Mesodermal cell (in vitro differentiated cells): ENCODE measurements around the gene ZNF385D.

Experiments
- H3K27ac ChIP-seq: 2 replicates; pipeline ENCODE4 v1.7.0; 2013; ENCODE audit warnings: mild to moderate bottlenecking, low read depth, low read length, moderate library complexity; ENCODE audit not compliant: severe bottlenecking
- H3K36me3 ChIP-seq: 2 replicates; pipeline ENCODE4 v1.7.1; 2013; ENCODE audit warnings: mild to moderate bottlenecking, low read length, moderate library complexity; ENCODE audit not compliant: control insufficient read depth, insufficient read depth
- H3K4me1 ChIP-seq: one replicate; pipeline ENCODE4 v1.7.1; 2013; ENCODE audit warnings: mild to moderate bottlenecking, low read length; ENCODE audit not compliant: insufficient read depth, control insufficient read depth, poor library complexity, severe bottlenecking
- H3K4me3 ChIP-seq: 2 replicates; pipeline ENCODE4 v1.7.0; 2013; ENCODE audit warnings: low read length, control low read depth, mild to moderate bottlenecking; ENCODE audit not compliant: insufficient read depth, poor library complexity, severe bottlenecking; ENCODE audit errors: extremely low read depth
- H3K9me3 ChIP-seq: 2 replicates; pipeline ENCODE4 v1.7.1; 2013; ENCODE audit warnings: mild to moderate bottlenecking, low read length, moderate library complexity; ENCODE audit not compliant: control insufficient read depth
- WGBS, 2 experiments: methylation state at CpG; one replicate each; pipeline ENCODE4 v1.1.5; 2013; ENCODE audit warnings: missing lambda C conversion rate in 2 of 2; ENCODE audit not compliant: insufficient coverage in 2 of 2; 5-methylcytosine and 5-hydroxymethylcytosine counted together

ZNF385D gene

GRCh38 chr3:21457084-21457483 lies 293.9 kb downstream of the ZNF385D start:
- no peaks in the 10 kb centered on the region for H3K4me1 ChIP-seq
- no peaks in the 10 kb centered on the region for H3K36me3 ChIP-seq
- H3K9me3 ChIP-seq, result no peaks in the 10 kb centered on the region
- 100% methylated on average over 1 to 2 of the region's 5 CpGs for WGBS, 2 experiments
- no peak overlapping the region for H3K27ac ChIP-seq
- no peak overlapping the region for H3K4me3 ChIP-seq

GRCh38 chr3:21449738-21450137 lies 301.3 kb downstream of the ZNF385D start:
- Histone ChIP-seq H3K27ac (no peak overlapping the region), H3K9me3 (no peaks in the 10 kb centered on the region), H3K4me1 (no peaks in the 10 kb centered on the region), H3K36me3 (no peaks in the 10 kb centered on the region), H3K4me3 (no peak overlapping the region)
- WGBS, 2 experiments, result 87 to 89% methylated on average over 2 of the region's 2 CpGs

GRCh38 chr3:21447476-21448151 lies 303.4 kb downstream of the ZNF385D start:
- Histone ChIP-seq H3K9me3 (no peaks in the 10 kb centered on the region), H3K27ac (no peak overlapping the region), H3K4me3 (no peak overlapping the region), H3K4me1 (no peaks in the 10 kb centered on the region), H3K36me3 (no peaks in the 10 kb centered on the region)
- 86 to 96% methylated on average over 2 to 3 of the region's 4 CpGs for WGBS, 2 experiments

GRCh38 chr3:21446945-21447475 lies 304.0 kb downstream of the ZNF385D start:
- no peak overlapping the region for H3K4me3 ChIP-seq
- H3K9me3 ChIP-seq, result no peaks in the 10 kb centered on the region
- WGBS, 2 experiments, result 81 to 100% methylated on average over 1 to 2 of the region's 2 CpGs
- no peaks in the 10 kb centered on the region for H3K4me1 ChIP-seq
- no peak overlapping the region for H3K27ac ChIP-seq
- no peaks in the 10 kb centered on the region for H3K36me3 ChIP-seq

GRCh38 chr3:21446027-21446426 lies 305.0 kb downstream of the ZNF385D start:
- WGBS, 2 experiments, result 83 to 100% methylated on average over 1 of the region's 3 CpGs
- Histone ChIP-seq H3K27ac (no peak overlapping the region), H3K4me3 (no peak overlapping the region), H3K9me3 (no peaks in the 10 kb centered on the region), H3K4me1 (no peaks in the 10 kb centered on the region), H3K36me3 (no peaks in the 10 kb centered on the region)

DNA sequence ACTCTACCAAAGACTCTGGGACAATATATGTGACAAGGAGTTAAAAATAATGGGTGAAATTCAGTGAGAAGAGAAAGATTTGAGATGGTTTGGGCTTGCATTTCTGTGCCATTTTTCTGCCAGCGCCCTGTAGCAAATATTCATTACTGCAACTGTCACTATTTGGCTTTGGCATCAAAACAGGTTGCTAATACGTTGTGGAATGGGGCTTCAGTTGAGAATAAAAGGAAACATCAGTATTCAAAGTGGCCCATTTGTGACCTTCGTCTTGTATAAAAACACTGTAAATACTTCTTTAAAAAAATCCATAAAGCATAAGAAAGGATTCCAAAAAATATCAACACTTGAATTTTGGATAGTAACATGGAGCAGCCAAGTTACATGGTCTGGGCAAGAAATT lies 309.2 kb downstream of the ZNF385D start:
- H3K9me3 ChIP-seq, result no peaks in the 10 kb centered on the region
- 93% methylated on average over 2 of the region's 3 CpGs; no CpG with 5 or more reads in 1 of the 2 experiments for WGBS, 2 experiments
- H3K4me3 ChIP-seq, result no peak overlapping the region
- no peaks in the 10 kb centered on the region for H3K4me1 ChIP-seq
- no peak overlapping the region for H3K27ac ChIP-seq
- no peaks in the 10 kb centered on the region for H3K36me3 ChIP-seq

- no peaks in the 10 kb centered on the region for H3K36me3 ChIP-seq
- no peaks in the 10 kb centered on the region for H3K4me1 ChIP-seq
- no peak overlapping the region for H3K4me3 ChIP-seq
- 87 to 92% methylated on average over 7 to 11 of the region's 11 CpGs for WGBS, 2 experiments
- H3K27ac ChIP-seq, result no peak overlapping the region
- H3K9me3 ChIP-seq, result no peaks in the 10 kb centered on the region
Measured at GRCh38 chr3:21436835-21437234, 314.2 kb downstream of the ZNF385D start.

GRCh38 chr3:21435871-21436270 lies 315.1 kb downstream of the ZNF385D start:
- WGBS, 2 experiments, result no CpG with 5 or more reads among the region's 2 CpGs
- no peaks in the 10 kb centered on the region for H3K4me1 ChIP-seq
- H3K4me3 ChIP-seq, result no peak overlapping the region
- no peak overlapping the region for H3K27ac ChIP-seq
- H3K9me3 ChIP-seq, result no peaks in the 10 kb centered on the region
- H3K36me3 ChIP-seq, result no peaks in the 10 kb centered on the region

GRCh38 chr3:21434310-21434709 lies 316.7 kb downstream of the ZNF385D start:
- no peak overlapping the region for H3K27ac ChIP-seq
- H3K4me3 ChIP-seq, result no peak overlapping the region
- whole genome bisulfite sequencing, 2 experiments, result no CpG with 5 or more reads among the region's 1 CpG
- no peaks in the 10 kb centered on the region for H3K36me3 ChIP-seq
- no peaks in the 10 kb centered on the region for H3K9me3 ChIP-seq
- H3K4me1 ChIP-seq, result no peaks in the 10 kb centered on the region

GRCh38 chr3:21433751-21434150 lies 317.3 kb downstream of the ZNF385D start:
- Histone ChIP-seq H3K4me1 (no peaks in the 10 kb centered on the region), H3K9me3 (no peaks in the 10 kb centered on the region), H3K36me3 (no peaks in the 10 kb centered on the region), H3K27ac (no peak overlapping the region), H3K4me3 (no peak overlapping the region)
- WGBS, 2 experiments, result 67 to 88% methylated on average over 1 of the region's 6 CpGs

- no peaks in the 10 kb centered on the region for H3K4me1 ChIP-seq
- H3K36me3 ChIP-seq, result no peaks in the 10 kb centered on the region
- H3K27ac ChIP-seq, result no peak overlapping the region
- no peaks in the 10 kb centered on the region for H3K9me3 ChIP-seq
- H3K4me3 ChIP-seq, result no peak overlapping the region
- 93 to 100% methylated on average over 1 to 3 of the region's 4 CpGs for WGBS, 2 experiments
Measured at GRCh38 chr3:21426920-21427319, 324.1 kb downstream of the ZNF385D start.
